Large intestine (tissue), 3 donors: ENCODE measurements around the gene ZBTB34. TPM values are rescaled to one million over a fixed set of nuclear protein-coding genes. Genes with fewer than 3 reads are reported as not detected.

Experiments used
- DNase-seq, 2 donors: peaks; one replicate each; pipeline versions ENCODE4 v3.0.0 to v3.0.0-alpha.2; 2013
- H3K27ac ChIP-seq: one replicate; pipeline ENCODE4 v1.5.1; 2013; ENCODE audit warnings: low read length
- H3K27me3 ChIP-seq: 2 replicates; pipeline ENCODE4 v1.6.1; 2013; ENCODE audit warnings: low read length; ENCODE audit not compliant: control insufficient read depth, insufficient read depth
- H3K36me3 ChIP-seq: 2 replicates; pipeline ENCODE4 v1.6.1; 2013; ENCODE audit warnings: low read length; ENCODE audit not compliant: control insufficient read depth, insufficient read depth
- H3K4me1 ChIP-seq: one replicate; pipeline ENCODE4 v1.6.1; 2013; ENCODE audit warnings: low read length; ENCODE audit not compliant: control insufficient read depth, insufficient read depth
- H3K4me3 ChIP-seq: one replicate; pipeline ENCODE4 v1.5.1; 2013; ENCODE audit warnings: low read length
- H3K9me3 ChIP-seq: one replicate; pipeline ENCODE4 v1.6.1; 2013; ENCODE audit warnings: mild to moderate bottlenecking, low read depth, low read length, moderate library complexity; ENCODE audit not compliant: control insufficient read depth
- WGBS: methylation state at CpG from one replicate; pipeline ENCODE4 v1.1.5; 2013; ENCODE audit warnings: low lambda C conversion rate; ENCODE audit not compliant: insufficient coverage; 5-methylcytosine and 5-hydroxymethylcytosine counted together
- polyA plus RNA-seq: library from polyadenylated mRNA; unstranded; fragments of 120-200 nt; gene quantifications from one replicate; pipeline ENCODE4 v1.2.1, GENCODE V29; 2013

Gene ZBTB34
- polyA plus RNA-seq, 1 donor = 14.6 TPM

DNA sequence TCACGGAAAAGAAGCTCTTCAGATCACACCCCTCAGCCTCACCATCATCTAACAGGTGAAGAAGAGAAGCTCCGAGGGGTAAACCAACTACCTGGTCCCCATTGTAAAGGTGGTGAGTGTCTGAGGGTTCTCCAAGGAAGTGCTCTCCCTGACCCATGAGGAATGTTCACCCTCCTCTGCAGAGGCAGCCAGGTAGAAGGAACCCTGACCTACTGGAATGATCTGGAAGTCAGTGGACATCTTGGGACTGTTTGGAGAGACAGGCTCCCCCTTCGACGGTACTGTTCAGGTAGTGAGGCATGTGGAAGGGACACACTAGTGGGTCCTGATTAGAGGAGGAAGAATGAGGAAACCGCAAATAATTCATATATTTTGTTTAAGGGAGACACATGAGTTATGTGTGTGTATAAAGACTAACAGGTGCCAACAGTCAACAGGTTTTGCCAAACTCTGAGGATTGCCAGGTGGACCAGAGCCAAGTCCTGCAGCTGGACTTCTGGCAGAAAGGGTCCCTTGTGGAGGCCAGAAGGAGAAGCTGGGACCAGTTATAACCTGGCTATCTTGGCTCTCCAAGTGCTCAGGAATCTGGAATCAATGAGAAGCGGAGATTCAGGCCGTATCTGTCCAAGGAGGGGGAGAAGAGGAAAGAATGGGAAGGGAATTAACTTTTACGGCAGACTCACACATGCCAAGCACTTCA, 3.0 kb upstream of the ZBTB34 start:
- no peak for DNase-seq
- Histone ChIP-seq H3K36me3 (no peaks in the 10 kb centered on the region), H3K27ac (no peak overlapping the region), H3K4me3 (no peak overlapping the region), H3K9me3 (no peaks in the 10 kb centered on the region), H3K4me1 (peaks cover 6% of the 10 kb centered on the region), H3K27me3 (peaks cover 18% of the 10 kb centered on the region)
- WGBS = no CpG with 5 or more reads among the region's 8 CpGs

DNA sequence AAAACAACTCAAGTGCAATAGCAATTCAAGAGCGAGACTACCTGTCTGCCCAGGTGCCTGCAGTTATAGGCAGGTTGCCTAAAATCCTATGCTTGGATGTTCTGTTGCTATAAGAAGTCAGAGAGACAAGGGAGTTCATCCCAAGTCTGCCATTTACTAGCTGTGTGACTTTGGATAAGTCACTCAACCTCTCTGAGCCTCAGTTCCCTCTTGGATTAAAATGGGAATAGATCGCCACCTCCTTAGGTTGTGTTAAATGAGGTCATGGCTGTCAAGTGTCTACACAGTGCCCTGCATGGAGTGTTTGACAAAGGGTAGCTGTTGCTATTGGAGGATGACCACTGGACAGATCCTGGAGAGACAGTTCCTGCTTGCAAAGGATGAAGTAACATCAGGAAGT, 1.3 kb upstream of the ZBTB34 start:
- WGBS = no CpG with 5 or more reads among the region's 2 CpGs
- no peak for DNase-seq

DNA sequence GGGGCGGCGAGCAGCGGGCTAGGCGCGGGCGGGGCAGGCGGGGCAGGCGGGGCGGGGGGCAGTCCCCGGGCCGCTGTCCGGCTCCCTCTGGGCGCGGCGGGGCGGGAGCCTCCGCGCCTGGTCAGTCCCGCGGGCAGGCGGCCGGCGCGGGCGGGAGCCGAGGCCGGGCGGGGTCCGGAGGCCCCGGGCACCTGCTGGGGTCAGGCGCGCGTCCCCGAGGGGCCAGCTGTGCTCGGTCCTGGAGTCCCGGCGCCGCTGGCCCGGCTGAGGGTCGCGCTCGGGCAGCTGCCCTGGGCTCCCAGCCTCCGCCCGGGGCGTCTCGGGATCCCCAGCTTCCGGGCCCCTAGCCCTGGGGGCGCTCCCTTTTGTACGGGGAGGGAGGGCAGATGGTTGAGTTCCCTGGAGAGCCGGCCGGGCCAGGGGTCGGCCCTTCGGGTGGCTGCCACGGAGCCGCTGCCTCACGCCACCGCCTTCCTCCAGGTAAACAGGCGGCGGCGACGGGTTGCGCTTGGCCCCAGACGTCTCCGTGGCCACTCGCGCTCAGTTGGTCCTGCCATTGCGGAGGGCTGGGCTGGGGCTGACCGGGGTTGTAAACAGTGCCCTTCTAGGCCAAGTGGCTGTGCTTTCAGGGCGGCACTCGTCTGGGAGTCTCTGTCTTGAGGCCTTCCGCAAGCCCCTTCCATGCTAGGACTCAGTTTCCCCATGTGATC, 473 bp downstream of the ZBTB34 start:
- DNase-seq = peak in 1 of 2 donors; percentile 50
- peak overlapping the region; percentile 86 for H3K27ac ChIP-seq
- H3K9me3 ChIP-seq = no peaks in the 10 kb centered on the region
- WGBS = no CpG with 5 or more reads among the region's 71 CpGs
- H3K4me1 ChIP-seq = peaks cover 16% of the 10 kb centered on the region
- peaks cover 4% of the 10 kb centered on the region for H3K27me3 ChIP-seq
- H3K4me3 ChIP-seq = peak overlapping the region; percentile 81
- H3K36me3 ChIP-seq = peaks cover 17% of the 10 kb centered on the region

More for the DNA sequence above, 1.3 kb upstream of the ZBTB34 start:
- Histone ChIP-seq H3K27ac (no peak overlapping the region), H3K4me3 (no peak overlapping the region), H3K27me3 (peaks cover 12% of the 10 kb centered on the region), H3K4me1 (peaks cover 16% of the 10 kb centered on the region), H3K36me3 (peaks cover 4% of the 10 kb centered on the region), H3K9me3 (no peaks in the 10 kb centered on the region)

DNA sequence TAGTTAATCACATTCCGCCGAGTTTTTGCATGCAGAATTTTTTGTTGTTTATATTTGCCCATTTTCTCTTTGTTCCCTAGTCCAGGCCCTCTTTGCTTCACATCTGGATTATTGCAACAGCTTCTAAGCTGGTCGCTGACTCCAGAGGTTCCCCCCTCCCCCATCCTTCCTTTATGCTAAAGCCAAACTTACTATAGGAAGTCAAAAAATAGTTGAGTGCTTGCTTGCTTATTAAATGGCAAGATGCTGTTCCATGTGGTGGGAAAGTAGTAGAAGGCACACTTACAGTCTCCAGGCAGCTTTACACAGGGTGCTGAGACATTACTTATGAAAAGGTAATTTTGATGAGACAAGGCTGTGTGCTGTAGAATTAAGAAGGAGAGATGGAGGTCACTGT, 1.3 kb downstream of the ZBTB34 start:
- Histone ChIP-seq H3K27ac (peak overlapping the region; percentile 86), H3K4me3 (peak overlapping the region; percentile 81), H3K9me3 (no peaks in the 10 kb centered on the region), H3K36me3 (peaks cover 22% of the 10 kb centered on the region), H3K27me3 (peaks cover 2% of the 10 kb centered on the region), H3K4me1 (peaks cover 16% of the 10 kb centered on the region)
- peak in 1 of 2 donors; percentile 24 for DNase-seq
- WGBS = 43% methylated on average over 2 of the region's 3 CpGs

DNA sequence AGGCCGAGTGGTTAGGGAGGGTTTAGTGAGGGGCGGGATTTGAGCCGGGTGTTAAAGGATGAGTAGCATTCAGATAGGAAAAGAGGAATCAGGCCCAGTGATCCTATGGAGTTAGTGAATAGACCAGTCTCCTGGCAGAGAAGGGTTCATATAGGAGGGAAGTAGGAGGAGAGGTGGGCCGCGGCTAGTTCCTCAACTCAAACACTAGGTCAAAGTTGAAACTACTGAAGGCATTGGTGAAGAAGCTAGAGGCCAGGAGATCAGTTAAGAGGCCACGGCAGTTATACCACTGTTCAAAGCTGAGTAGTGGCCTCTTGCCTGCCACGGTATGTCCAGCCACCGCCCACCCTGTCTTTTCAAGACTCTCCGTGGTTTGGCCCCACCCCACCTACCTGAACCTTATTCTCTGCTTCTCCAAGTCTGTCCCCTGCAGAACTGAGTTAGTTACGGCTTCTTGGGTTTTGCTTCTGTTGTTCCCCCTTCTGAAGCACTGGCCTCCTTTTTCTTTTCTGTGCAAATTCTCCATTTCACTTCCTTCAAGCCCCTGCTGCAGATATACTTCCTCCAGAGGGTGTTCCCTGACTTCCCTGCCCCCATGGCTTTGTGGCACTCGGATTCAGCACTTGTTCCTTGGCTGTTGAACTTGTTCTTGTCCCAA, 1.8 kb downstream of the ZBTB34 start:
- H3K9me3 ChIP-seq = no peaks in the 10 kb centered on the region
- peak overlapping the region; percentile 81 for H3K4me3 ChIP-seq
- WGBS = no CpG with 5 or more reads among the region's 11 CpGs
- H3K36me3 ChIP-seq = peaks cover 22% of the 10 kb centered on the region
- peaks cover 16% of the 10 kb centered on the region for H3K4me1 ChIP-seq
- DNase-seq = peak in 1 of 2 donors; percentile 47
- H3K27ac ChIP-seq = peak overlapping the region; percentile 86
- H3K27me3 ChIP-seq = no peaks in the 10 kb centered on the region

DNA sequence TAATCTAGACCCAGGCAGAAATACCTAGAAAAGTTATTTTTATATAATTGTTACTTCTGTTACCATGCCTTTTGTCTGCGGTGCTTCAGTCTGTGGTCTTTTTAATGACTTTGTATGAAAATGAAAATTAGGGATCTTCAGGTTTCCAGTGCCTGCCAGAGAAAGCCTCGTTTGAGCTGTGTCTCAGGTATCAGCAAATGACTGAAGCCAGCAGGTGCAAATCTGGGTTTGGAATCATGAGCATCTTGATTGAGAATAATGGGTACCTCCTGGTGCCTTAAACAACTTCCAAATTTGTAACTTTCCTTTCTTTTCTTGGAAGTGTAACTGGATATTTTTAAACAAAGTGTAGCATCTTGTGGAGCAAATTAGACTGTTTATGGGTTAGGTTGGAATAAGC, 4.3 kb downstream of the ZBTB34 start:
- peaks cover 39% of the 10 kb centered on the region for H3K36me3 ChIP-seq
- H3K27ac ChIP-seq = no peak overlapping the region
- H3K4me3 ChIP-seq = no peak overlapping the region
- H3K9me3 ChIP-seq = no peaks in the 10 kb centered on the region
- H3K4me1 ChIP-seq = peaks cover 14% of the 10 kb centered on the region
- 100% methylated on average over 1 of the region's 2 CpGs for WGBS
- DNase-seq = no peak
- no peaks in the 10 kb centered on the region for H3K27me3 ChIP-seq

DNA sequence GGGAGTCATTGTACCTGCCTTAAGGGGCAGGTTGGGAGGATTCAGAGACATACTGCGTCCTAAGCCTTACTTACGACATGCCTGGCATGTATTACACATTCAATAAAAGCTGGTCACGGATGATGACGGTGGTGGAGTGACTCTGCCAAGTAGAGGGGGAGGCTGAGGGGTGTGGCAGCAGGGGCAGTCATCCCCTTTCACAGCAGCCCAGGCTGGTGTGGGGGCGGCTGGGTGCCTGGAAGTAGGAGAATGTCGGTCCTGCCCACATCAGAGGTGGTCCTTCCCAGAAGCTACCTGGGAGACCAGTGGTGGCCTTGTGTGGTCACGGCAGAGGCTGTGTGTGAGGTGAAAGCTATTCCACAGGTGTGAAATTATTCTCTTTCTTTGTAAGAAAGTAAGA, 8.9 kb downstream of the ZBTB34 start:
- no peaks in the 10 kb centered on the region for H3K27me3 ChIP-seq
- no peak overlapping the region for H3K27ac ChIP-seq
- H3K4me1 ChIP-seq = no peaks in the 10 kb centered on the region
- peaks cover 35% of the 10 kb centered on the region for H3K36me3 ChIP-seq
- H3K9me3 ChIP-seq = no peaks in the 10 kb centered on the region
- 67% methylated on average over 1 of the region's 7 CpGs for WGBS
- no peak overlapping the region for H3K4me3 ChIP-seq
- DNase-seq = no peak

DNA sequence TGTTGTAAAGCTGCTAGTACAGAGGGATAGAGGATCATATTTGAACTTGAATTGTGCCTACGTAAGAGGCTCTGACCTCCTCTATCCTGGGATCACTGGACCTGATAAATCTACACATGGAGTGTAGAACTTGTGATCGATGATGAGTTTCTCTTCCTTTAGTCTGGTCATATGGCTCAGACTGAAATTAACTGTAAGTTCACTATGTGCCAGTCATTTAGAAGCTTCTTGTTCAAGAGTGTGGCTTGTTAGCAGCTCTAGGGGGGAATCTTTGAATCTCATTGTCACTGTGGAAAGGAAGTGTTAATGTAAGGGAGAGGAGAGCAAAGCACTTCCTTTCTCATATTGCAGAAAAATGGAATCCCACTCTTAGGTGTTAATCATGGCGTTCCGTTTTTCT, 12.1 kb downstream of the ZBTB34 start:
- no peaks in the 10 kb centered on the region for H3K27me3 ChIP-seq
- no peaks in the 10 kb centered on the region for H3K4me1 ChIP-seq
- H3K36me3 ChIP-seq = peaks cover 20% of the 10 kb centered on the region
- H3K4me3 ChIP-seq = no peak overlapping the region
- WGBS = 94% methylated on average over 2 of the region's 4 CpGs
- H3K9me3 ChIP-seq = no peaks in the 10 kb centered on the region
- H3K27ac ChIP-seq = no peak overlapping the region
- no peak for DNase-seq

DNA sequence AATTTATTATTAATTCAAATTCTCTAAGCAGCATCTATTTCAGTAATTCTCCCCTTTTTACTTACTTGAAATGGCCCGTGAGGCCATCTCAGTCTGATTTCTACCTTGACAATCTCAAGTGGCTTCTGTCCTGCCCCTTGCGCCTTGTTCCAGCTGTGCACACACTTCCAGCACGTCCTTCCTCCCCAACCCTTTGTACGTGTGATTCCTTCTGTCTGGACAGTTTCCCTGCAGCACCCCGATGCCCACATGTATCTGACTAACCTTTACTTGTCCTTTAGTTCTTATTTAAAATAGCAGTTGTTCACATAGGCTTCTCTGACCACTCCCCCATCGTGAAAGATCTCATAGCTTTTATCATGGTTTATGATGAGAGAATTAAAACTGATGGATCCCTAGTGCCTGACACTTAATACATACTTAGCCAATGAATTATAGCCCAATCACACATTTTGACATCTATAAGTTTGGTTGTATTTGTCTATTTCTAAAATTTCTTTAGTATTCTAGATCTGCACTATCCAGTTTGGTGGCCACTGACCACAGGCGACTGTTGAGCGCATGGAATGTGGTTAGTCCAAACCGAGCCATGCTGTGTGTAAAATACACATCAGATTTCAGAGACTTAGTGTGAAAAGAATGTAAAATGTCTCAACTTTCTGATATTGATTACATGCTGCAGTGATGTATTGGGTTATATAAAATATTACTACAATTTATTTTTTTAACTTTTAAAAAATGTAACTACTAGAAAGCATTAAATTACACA, 14.3 kb downstream of the ZBTB34 start:
- H3K27me3 ChIP-seq = no peaks in the 10 kb centered on the region
- no peak for DNase-seq
- H3K9me3 ChIP-seq = no peaks in the 10 kb centered on the region
- WGBS = 67% methylated on average over 1 of the region's 9 CpGs
- peaks cover 12% of the 10 kb centered on the region for H3K36me3 ChIP-seq
- H3K4me3 ChIP-seq = no peak overlapping the region
- no peak overlapping the region for H3K27ac ChIP-seq
- no peaks in the 10 kb centered on the region for H3K4me1 ChIP-seq
